Natural killer cell (primary cell): Measurements from ENCODE around the gene ZNF543. TPM values are rescaled to one million over a fixed set of nuclear protein-coding genes. Genes with fewer than 3 reads are reported as not detected.
"Not testable (repeated sequence)": the region's sequence is repeated elsewhere in the genome, so short reads cannot be mapped to it uniquely, and the experiment has no call there.

Experiments
- ATAC-seq, 3 donors: fragments of 150-1000 bp in 2 of 3; fragments of 200-7000 bp in 1 of 3; cut with Tn5 transposase; 1 replicate in 1 of 3; 2 replicates in 2 of 3; pipeline ENCODE4 v1.10.0; 2021; ENCODE audit warnings: mild to moderate bottlenecking in 2 of 3, moderate library complexity in 2 of 3
- DNase-seq, 2 donors: peaks; one replicate each; pipeline versions ENCODE4 v3.0.0 to v3.0.0-alpha.2; 2013 to 2021; ENCODE audit warnings: mixed read lengths in 1 of 2
- H3K27ac ChIP-seq: one replicate; pipeline ENCODE4 v1.5.1; 2013; ENCODE audit warnings: mild to moderate bottlenecking, low read length
- H3K27me3 ChIP-seq: one replicate; pipeline ENCODE4 v1.6.1; 2013; ENCODE audit warnings: low read length; ENCODE audit not compliant: control insufficient read depth, insufficient read depth
- H3K36me3 ChIP-seq: one replicate; pipeline ENCODE4 v1.6.1; 2013; ENCODE audit warnings: low read length; ENCODE audit not compliant: control insufficient read depth, insufficient read depth
- H3K4me1 ChIP-seq: one replicate; pipeline ENCODE4 v1.6.1; 2013; ENCODE audit warnings: low read length; ENCODE audit not compliant: control insufficient read depth, insufficient read depth
- H3K4me3 ChIP-seq: one replicate; pipeline ENCODE4 v1.5.1; 2013; ENCODE audit warnings: low read length
- H3K9me3 ChIP-seq: one replicate; pipeline ENCODE4 v1.6.1; 2013; ENCODE audit warnings: low read length; ENCODE audit not compliant: control insufficient read depth, insufficient read depth
- H3K27ac Mint-ChIP-seq, 2 donors: one replicate each; pipeline ENCODE4 v1.8.0; 2022; ENCODE audit warnings: mild to moderate bottlenecking in 2 of 2, mixed read lengths in 2 of 2, moderate library complexity in 1 of 2
- H3K27me3 Mint-ChIP-seq, 2 donors: one replicate each; pipeline ENCODE4 v1.8.0; 2022; ENCODE audit warnings: low read depth in 2 of 2, mixed read lengths in 2 of 2
- H3K36me3 Mint-ChIP-seq: one replicate; pipeline ENCODE4 v1.8.0; 2022; ENCODE audit warnings: mixed read lengths
- H3K4me1 Mint-ChIP-seq, 2 donors: one replicate each; pipeline ENCODE4 v1.8.0; 2022; ENCODE audit warnings: mixed read lengths in 2 of 2
- H3K4me3 Mint-ChIP-seq: one replicate; pipeline ENCODE4 v1.8.0; 2022; ENCODE audit warnings: mild to moderate bottlenecking, moderate library complexity, mixed read lengths
- H3K9me3 Mint-ChIP-seq, 2 donors: one replicate each; pipeline ENCODE4 v1.8.0; 2022; ENCODE audit warnings: mixed read lengths in 2 of 2
- CTCF ChIP-seq: fragments of 200-600 bp; IDR thresholded peaks from one replicate; pipeline ENCODE4 v1.8.0; 2022; ENCODE audit warnings: antibody characterized with exemption
- WGBS: methylation state at CpG from one replicate; pipeline ENCODE4 v1.1.7; 2013; ENCODE audit warnings: missing lambda C conversion rate; ENCODE audit not compliant: insufficient coverage; 5-methylcytosine and 5-hydroxymethylcytosine counted together
- intact Hi-C: fragments of 100-400 bp; cut with micrococcal nuclease; formaldehyde crosslinking; loops from one replicate; pipeline ENCODE4 v1.14.2; 2022
- total RNA-seq, 4 donors: library from RNA; stranded (reverse); fragments of 120-200 nt in 1 of 4; gene quantifications; one replicate each; pipeline versions ENCODE4 v1.2.3 to v1.2.4, GENCODE V29; 2013 to 2022

ZNF543 gene
- total RNA-seq, 3 donors from 2014 or later (not counting 1 experiment from before 2014, with no cell fraction given): 4.7 to 7.2 (median 5.9) TPM

- peaks cover 2 to 8% of the 10 kb centered on the region in 2 donors for H3K9me3 Mint-ChIP-seq
- Histone ChIP-seq H3K4me3 (no peak overlapping the region), H3K36me3 (peaks cover under 1% of the 10 kb centered on the region), H3K9me3 (peaks cover 7% of the 10 kb centered on the region), H3K27ac (no peak overlapping the region), H3K4me1 (peaks cover 14% of the 10 kb centered on the region), H3K27me3 (no peaks in the 10 kb centered on the region)
- H3K27me3 Mint-ChIP-seq: no peaks in the 10 kb centered on the region
- peak overlapping the region in 1 of 2 donors; percentile 14 for H3K27ac Mint-ChIP-seq
- intact Hi-C loops: no loop called here
- no peak for TF ChIP-seq CTCF
- DNase-seq (no peak), ATAC-seq (no peak)
- no peak overlapping the region for H3K4me3 Mint-ChIP-seq
- H3K36me3 Mint-ChIP-seq: peaks cover 9% of the 10 kb centered on the region
- 83% methylated on average over 2 of the region's 2 CpGs for whole genome bisulfite sequencing
- peaks cover 18 to 19% of the 10 kb centered on the region in 2 donors for H3K4me1 Mint-ChIP-seq
Observed at GRCh38 chr19:57366776-57367175, 46.5 kb downstream of the ZNF543 start.

- H3K4me3 Mint-ChIP-seq: no peak overlapping the region
- Histone ChIP-seq H3K27me3 (no peaks in the 10 kb centered on the region), H3K4me1 (no peaks in the 10 kb centered on the region), H3K4me3 (no peak overlapping the region), H3K36me3 (peaks cover 23% of the 10 kb centered on the region), H3K9me3 (peaks cover 31% of the 10 kb centered on the region), H3K27ac (no peak overlapping the region)
- DNase-seq: no peak
- intact Hi-C loops: no loop called here
- 95% methylated on average over 6 of the region's 6 CpGs for WGBS
- H3K4me1 Mint-ChIP-seq: no peaks in the 10 kb centered on the region
- H3K9me3 Mint-ChIP-seq: peaks cover 2 to 11% of the 10 kb centered on the region in 2 donors
- ATAC-seq: no peak
- H3K27me3 Mint-ChIP-seq: no peaks in the 10 kb centered on the region
- H3K27ac Mint-ChIP-seq: no peak overlapping the region
- no peak for TF ChIP-seq CTCF
- peaks cover 50% of the 10 kb centered on the region for H3K36me3 Mint-ChIP-seq
Observed at GRCh38 chr19:57374179-57374578, 53.9 kb downstream of the ZNF543 start.

- DNase-seq: not testable (repeated sequence)
- H3K36me3 ChIP-seq: peaks cover 23% of the 10 kb centered on the region
- WGBS: 100% methylated on average over 2 of the region's 2 CpGs
Observed at GRCh38 chr19:57374647-57375046, 54.4 kb downstream of the ZNF543 start.

GRCh38 chr19:57376151-57376550, 55.9 kb downstream of the ZNF543 start:
- H3K27ac Mint-ChIP-seq: no peak overlapping the region

More at GRCh38 chr19:57374647-57375046, 54.4 kb downstream of the ZNF543 start:
- ATAC-seq, intact Hi-C loops, H3K27me3 Mint-ChIP-seq, H3K4me1 ChIP-seq, H3K4me3 ChIP-seq, H3K27ac Mint-ChIP-seq, H3K4me3 Mint-ChIP-seq, H3K27me3 ChIP-seq, H3K27ac ChIP-seq, H3K4me1 Mint-ChIP-seq: not testable (repeated sequence)
- H3K36me3 Mint-ChIP-seq: peaks cover 55% of the 10 kb centered on the region
- peaks cover 7 to 14% of the 10 kb centered on the region in 2 donors for H3K9me3 Mint-ChIP-seq
- peaks cover 33% of the 10 kb centered on the region for H3K9me3 ChIP-seq

More at GRCh38 chr19:57376151-57376550, 55.9 kb downstream of the ZNF543 start:
- peaks cover 11 to 16% of the 10 kb centered on the region in 2 donors for H3K9me3 Mint-ChIP-seq
- DNase-seq: no peak
- H3K4me1 ChIP-seq: no peaks in the 10 kb centered on the region
- 95% methylated on average over 5 of the region's 6 CpGs for WGBS
- peaks cover 23% of the 10 kb centered on the region for H3K36me3 ChIP-seq
- no peaks in the 10 kb centered on the region for H3K27me3 ChIP-seq
- no peak overlapping the region for H3K4me3 Mint-ChIP-seq
- H3K4me1 Mint-ChIP-seq: no peaks in the 10 kb centered on the region
- no peak for TF ChIP-seq CTCF
- intact Hi-C loops: no loop called here
- H3K27ac ChIP-seq: no peak overlapping the region
- H3K27me3 Mint-ChIP-seq: no peaks in the 10 kb centered on the region
- no peak for ATAC-seq
- peaks cover 65% of the 10 kb centered on the region for H3K36me3 Mint-ChIP-seq
- peaks cover 37% of the 10 kb centered on the region for H3K9me3 ChIP-seq
- no peak overlapping the region for H3K4me3 ChIP-seq
